K562 (cell line): ENCODE results near the gene KLK1. TPM values are rescaled to one million over a fixed set of nuclear protein-coding genes. Genes with fewer than 3 reads are reported as not detected.

Experiments
- ARID3B ChIP-seq: fragments of 250-450 bp; sonication (Bioruptor Pico); IDR thresholded peaks from 2 replicates; pipeline ENCODE4 v1.4.0; 2020; ENCODE audit warnings: borderline replicate concordance
- CEBPG ChIP-seq, 3 experiments: fragments of 200-800 bp in 1 of 3; sonication (Bioruptor generic) in 1 of 3; sonication (generic) in 1 of 3; formaldehyde crosslinking in 1 of 3; IDR thresholded peaks in 2 of 3; conservative IDR thresholded peaks in 1 of 3; 2 replicates each; pipeline versions ENCODE4 v1.6.1 to v1.8.0; 2016 to 2022; ENCODE audit warnings: missing compliant biosample characterization in 2 of 3, missing genetic modification characterization in 2 of 3, mild to moderate bottlenecking in 1 of 3, missing genetic modification reagents in 1 of 3
- CTCF ChIP-seq, 3 experiments: IDR thresholded peaks in 2 of 3; conservative IDR thresholded peaks in 1 of 3; 2 replicates each; pipeline ENCODE4 v1.5.1; 2011 to 2012; ENCODE audit warnings: low read length in 3 of 3, mild to moderate bottlenecking in 3 of 3, control low read depth in 2 of 3, improper control_type of control experiment in 1 of 3, inconsistent platforms in 1 of 3, low read depth in 1 of 3, mixed read lengths in 1 of 3, moderate library complexity in 1 of 3; ENCODE audit not compliant: insufficient read depth in 2 of 3
- ETV5 ChIP-seq: sonication (generic); formaldehyde crosslinking; IDR thresholded peaks from 2 replicates; pipeline ENCODE4 v1.4.0; 2020; ENCODE audit warnings: low read depth, mild to moderate bottlenecking, missing genetic modification reagents
- FOXP4 ChIP-seq: sonication (generic); formaldehyde crosslinking; IDR thresholded peaks from 2 replicates; pipeline ENCODE4 v1.8.0; 2022; ENCODE audit warnings: mild to moderate bottlenecking, missing genetic modification reagents, borderline replicate concordance
- HLTF ChIP-seq: fragments of 450-650 bp; IDR thresholded peaks from 2 replicates; pipeline ENCODE4 v1.6.1; 2016
- MYNN ChIP-seq, 2 experiments: sonication (generic); formaldehyde crosslinking in 1 of 2; IDR thresholded peaks; 2 replicates each; pipeline versions ENCODE4 v1.5.0 to v1.6.1; 2016 to 2020; ENCODE audit warnings: antibody characterized with exemption in 1 of 2, missing genetic modification reagents in 1 of 2
- NR2C1 ChIP-seq, 2 experiments: fragments of 450-650 bp; IDR thresholded peaks; 2 replicates each; pipeline ENCODE4 v1.6.1; 2017; ENCODE audit warnings: mild to moderate bottlenecking in 2 of 2, antibody characterized with exemption in 1 of 2, inconsistent platforms in 1 of 2, missing compliant biosample characterization in 1 of 2, missing genetic modification characterization in 1 of 2
- NUFIP1 ChIP-seq: fragments of 450-650 bp; IDR thresholded peaks from 2 replicates; pipeline ENCODE4 v1.6.1; 2018; ENCODE audit not compliant: partially characterized antibody
- POLR3A ChIP-seq: IDR thresholded peaks from 2 replicates; pipeline ENCODE4 v1.6.1; 2011; ENCODE audit warnings: borderline replicate concordance, mild to moderate bottlenecking, moderate library complexity; ENCODE audit not compliant: insufficient read length, insufficient read depth; ENCODE audit errors: extremely low read depth
- SRF ChIP-seq, 2 experiments: fragments of 250-450, 450-650 bp in 1 of 2; sonication (Bioruptor Pico) in 1 of 2; sonication (generic) in 1 of 2; formaldehyde crosslinking; IDR thresholded peaks; 2 replicates each; pipeline versions ENCODE4 v1.5.0 to v1.5.1; 2020 to 2022; ENCODE audit warnings: mild to moderate bottlenecking in 1 of 2, missing genetic modification reagents in 1 of 2
- SRSF1 ChIP-seq: fragments of 200-400 bp; formaldehyde crosslinking; IDR thresholded peaks from 2 replicates; pipeline ENCODE4 v1.6.1; 2017; ENCODE audit warnings: mild to moderate bottlenecking, low read depth, low read length, moderate library complexity
- THAP7 ChIP-seq: fragments of 250-450 bp; sonication (Bioruptor Pico); IDR thresholded peaks from 2 replicates; pipeline ENCODE4 v1.5.0; 2021
- USF2 ChIP-seq: sonication (generic); formaldehyde crosslinking; IDR thresholded peaks from 2 replicates; pipeline ENCODE4 v1.5.0; 2020; ENCODE audit warnings: missing genetic modification reagents
- ZBTB33 ChIP-seq: sonication (generic); formaldehyde crosslinking; IDR thresholded peaks from 2 replicates; pipeline ENCODE4 v1.8.1; 2023; ENCODE audit warnings: mild to moderate bottlenecking, missing genetic modification reagents
- ZC3H11A ChIP-seq: IDR thresholded peaks from 2 replicates; pipeline ENCODE4 v1.6.1; 2012; ENCODE audit warnings: low read depth, low read length, improper control_type of control experiment
- ZNF785 ChIP-seq: fragments of 250-450 bp; sonication (Bioruptor Pico); IDR thresholded peaks from 2 replicates; pipeline ENCODE4 v1.4.0; 2020; ENCODE audit warnings: mild to moderate bottlenecking
- polyA plus RNA-seq, 8 experiments: library from polyadenylated mRNA; depleted of rRNA in 4 of 8; stranded (reverse) in 5 of 8; unstranded in 3 of 8; fragments of >200 nt; fragmentation: Nextera tagmentation in 2 of 8; fragmentation: Illumina TruSeq in 1 of 8; extraction: Ambion mirVana in 2 of 8; extraction: Trizol in 1 of 8; gene quantifications; 2 replicates each; pipeline versions ENCODE4 v1.2.1 to v1.2.3, GENCODE V29; 2011 to 2014; ENCODE audit warnings: inconsistent platforms in 1 of 8, missing spikeins in 1 of 8
- total RNA-seq, 7 experiments: library from RNA; depleted of rRNA in 6 of 7; stranded (reverse); fragments of >200 nt in 6 of 7; fragmentation: Illumina TruSeq in 2 of 7; extraction: Trizol in 2 of 7; gene quantifications; 2 replicates each; pipeline versions ENCODE4 v1.2.1 to v1.2.3, GENCODE V29; 2011 to 2021; ENCODE audit warnings: low replicate concordance in 1 of 7

The KLK1 gene
- total and polyA plus RNA-seq, 9 of the 15 experiments (the other 6 are each of a cell fraction or from before 2014, with no cell fraction given) = 0.87 to 15.4 (median 9.1) TPM

GRCh38 chr19:50796128-50796633 is 27.4 kb downstream of the KLK1 start (continued):
- TF ChIP-seq ETV5 (CRISPR knock-in tag) (peak; percentile 55; the same call in 1 of the 2 replicates), THAP7 (CRISPR knock-in tag) (no peak), ZBTB33 (CRISPR knock-in tag) (peak; percentile 50; the same call in 1 of the 2 replicates), USF2 (no peak), HLTF (no peak), NUFIP1 (no peak), MYNN (IDR thresholded peaks at IDR 0.05) (peak; percentile 13; the same call in 1 of the 2 replicates), MYNN (CRISPR knock-in tag; IDR thresholded peaks at IDR 0.05) (no peak), FOXP4 (CRISPR knock-in tag) (no peak), SRSF1 (no peak), SRF (CRISPR knock-in tag; IDR thresholded peaks at IDR 0.05) (peak in 1 of 2 experiments; percentile 61; a peak in 3 of 4 replicates), ZC3H11A (no peak), ARID3B (CRISPR knock-in tag) (no peak), POLR3A (no peak), CEBPG (CRISPR knock-in tag; IDR thresholded peaks at IDR 0.05) (no peak), CEBPG (tag; conservative IDR thresholded peaks at IDR 0.05 in 1 of 2, IDR thresholded peaks at IDR 0.05 in 1 of 2) (no peak), ZNF785 (CRISPR knock-in tag) (no peak), NR2C1 (IDR thresholded peaks at IDR 0.05) (no peak), NR2C1 (tag; IDR thresholded peaks at IDR 0.05) (no peak), CTCF (IDR thresholded peaks at IDR 0.05 in 2 of 3, conservative IDR thresholded peaks at IDR 0.05 in 1 of 3; ENCODE audit: insufficient read depth in 2 of 3, low read depth in 1 of 3, low read length in 3 of 3) (peak; percentile 44 to 51 (median 45); a peak in 5 of 6 replicates)
